Measurements from ENCODE around the gene CDK5R2.

CDK5R2 gene

DNA sequence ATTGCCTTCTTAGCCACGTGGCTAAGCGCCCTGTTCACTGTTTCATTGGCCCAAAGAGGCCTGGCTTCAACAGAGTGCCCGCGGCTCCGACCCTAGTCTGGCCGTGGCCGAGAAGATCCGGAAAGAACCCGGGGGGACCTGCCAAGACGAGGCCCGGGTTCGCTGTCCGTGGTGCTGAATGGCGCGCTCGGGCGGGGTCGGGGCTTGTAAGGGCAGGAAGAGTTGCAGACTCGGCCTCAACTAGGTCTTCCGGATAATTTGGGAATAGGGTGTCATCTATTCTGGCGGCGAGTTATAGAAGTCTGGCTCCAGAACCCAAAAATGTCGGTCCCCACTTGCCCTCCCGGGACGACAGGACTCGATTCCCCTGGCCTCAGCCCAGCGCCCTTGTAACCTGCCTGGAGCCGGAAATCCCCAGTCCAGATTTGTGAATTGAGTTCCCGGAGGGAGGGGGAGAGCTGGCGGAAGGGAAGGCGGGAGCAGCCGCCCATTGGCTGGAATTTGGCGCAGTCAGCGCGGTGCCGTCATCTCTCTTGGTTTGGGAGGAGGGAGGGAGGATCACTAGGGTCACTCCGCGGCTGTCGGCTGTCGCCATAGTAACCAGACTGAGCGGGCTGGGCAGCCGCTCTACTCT is 3.5 kb downstream of the CDK5R2 start:
- H3K4me3 ChIP-seq (ENCODE audit: low read depth, low read length) = no peak overlapping the region
- TF ChIP-seq, protein P1, sequence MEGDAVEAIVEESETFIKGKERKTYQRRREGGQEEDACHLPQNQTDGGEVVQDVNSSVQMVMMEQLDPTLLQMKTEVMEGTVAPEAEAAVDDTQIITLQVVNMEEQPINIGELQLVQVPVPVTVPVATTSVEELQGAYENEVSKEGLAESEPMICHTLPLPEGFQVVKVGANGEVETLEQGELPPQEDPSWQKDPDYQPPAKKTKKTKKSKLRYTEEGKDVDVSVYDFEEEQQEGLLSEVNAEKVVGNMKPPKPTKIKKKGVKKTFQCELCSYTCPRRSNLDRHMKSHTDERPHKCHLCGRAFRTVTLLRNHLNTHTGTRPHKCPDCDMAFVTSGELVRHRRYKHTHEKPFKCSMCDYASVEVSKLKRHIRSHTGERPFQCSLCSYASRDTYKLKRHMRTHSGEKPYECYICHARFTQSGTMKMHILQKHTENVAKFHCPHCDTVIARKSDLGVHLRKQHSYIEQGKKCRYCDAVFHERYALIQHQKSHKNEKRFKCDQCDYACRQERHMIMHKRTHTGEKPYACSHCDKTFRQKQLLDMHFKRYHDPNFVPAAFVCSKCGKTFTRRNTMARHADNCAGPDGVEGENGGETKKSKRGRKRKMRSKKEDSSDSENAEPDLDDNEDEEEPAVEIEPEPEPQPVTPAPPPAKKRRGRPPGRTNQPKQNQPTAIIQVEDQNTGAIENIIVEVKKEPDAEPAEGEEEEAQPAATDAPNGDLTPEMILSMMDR (IDR thresholded peaks at IDR 0.05; ENCODE audit: borderline replicate concordance, insufficient read depth, low read depth, low read length) = no peak

DNA sequence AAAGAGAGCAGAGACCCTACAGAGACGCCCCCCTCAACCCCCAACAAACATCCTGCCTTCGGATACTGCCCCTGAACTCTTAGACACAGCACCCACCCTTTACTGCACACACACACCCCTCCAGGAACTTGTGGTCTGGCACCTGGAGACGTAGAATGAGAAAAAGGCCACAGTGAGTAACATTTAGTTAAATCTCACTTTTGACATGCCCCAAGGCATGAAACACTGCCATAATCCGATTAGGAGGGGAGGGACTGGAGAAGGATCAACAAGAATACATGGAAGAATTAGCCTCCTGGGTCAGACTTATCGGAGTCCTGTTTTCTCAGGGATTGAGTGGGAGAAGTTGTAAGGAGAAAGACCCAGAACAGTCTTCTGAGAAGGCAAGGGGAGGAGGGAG is 4.1 kb downstream of the CDK5R2 start:
- TF ChIP-seq, protein P1 (IDR thresholded peaks at IDR 0.05; ENCODE audit: borderline replicate concordance, insufficient read depth, low read depth, low read length) = no peak
- H3K4me3 ChIP-seq (ENCODE audit: low read depth, low read length) = no peak overlapping the region

DNA sequence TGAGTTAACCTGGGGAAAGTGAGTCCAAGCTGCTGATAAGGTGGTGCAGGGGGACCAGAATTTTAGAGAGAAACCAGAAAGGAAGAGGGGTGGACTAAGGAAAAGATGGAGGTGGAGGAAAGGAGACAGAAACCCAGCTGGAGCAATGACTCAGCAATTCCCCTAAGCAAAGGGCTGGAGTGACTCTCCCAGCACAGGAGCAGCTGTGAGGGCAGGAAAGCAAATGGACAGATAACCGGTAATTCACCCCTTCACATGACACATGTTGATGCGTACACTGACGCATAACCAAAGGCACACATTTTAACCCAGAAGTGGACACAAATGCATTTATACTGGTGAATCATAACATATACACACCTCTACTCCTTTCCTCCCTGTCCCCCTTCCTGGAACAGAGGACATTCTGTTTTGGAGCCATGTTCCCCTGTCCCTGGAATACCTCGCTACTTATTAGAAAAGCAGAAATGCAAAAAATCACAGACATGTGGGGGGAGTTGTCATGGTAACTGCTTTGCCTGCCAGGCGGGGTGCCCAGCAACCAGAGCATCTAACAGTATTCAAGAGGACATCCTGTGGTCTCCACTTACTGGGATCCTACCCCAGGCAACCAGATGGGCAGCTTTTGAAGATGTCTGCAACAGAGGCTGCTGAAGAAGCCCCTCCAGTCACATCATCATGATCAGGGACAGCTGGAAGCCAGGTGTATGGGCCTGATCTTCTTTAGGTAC is 4.7 kb downstream of the CDK5R2 start:
- H3K4me3 ChIP-seq (ENCODE audit: low read depth, low read length) = no peak overlapping the region
- TF ChIP-seq, protein P1 (IDR thresholded peaks at IDR 0.05; ENCODE audit: borderline replicate concordance, insufficient read depth, low read depth, low read length) = no peak

DNA sequence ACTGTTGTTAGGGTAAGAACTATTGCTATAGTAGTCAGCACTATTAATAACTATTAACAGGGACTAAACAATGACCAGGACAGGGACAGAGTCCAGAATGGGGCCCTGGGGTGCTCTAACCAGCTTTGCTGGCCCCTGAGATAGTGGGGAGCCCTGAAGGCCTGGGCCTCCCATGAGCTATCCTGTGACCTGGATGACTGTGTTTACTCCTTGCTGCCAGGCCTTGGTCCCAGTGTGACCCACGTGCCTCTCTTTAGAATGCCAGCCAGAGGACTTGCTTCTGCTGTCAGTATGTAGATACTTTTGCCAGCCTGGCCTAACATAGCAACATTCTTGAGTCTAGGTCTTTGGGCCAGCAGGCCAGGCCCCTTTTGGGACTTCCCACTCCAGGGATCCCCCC is 11.4 kb downstream of the CDK5R2 start:
- H3K4me3 ChIP-seq (ENCODE audit: low read depth, low read length) = no peak overlapping the region
- TF ChIP-seq, protein P1 (IDR thresholded peaks at IDR 0.05; ENCODE audit: borderline replicate concordance, insufficient read depth, low read depth, low read length) = no peak

DNA sequence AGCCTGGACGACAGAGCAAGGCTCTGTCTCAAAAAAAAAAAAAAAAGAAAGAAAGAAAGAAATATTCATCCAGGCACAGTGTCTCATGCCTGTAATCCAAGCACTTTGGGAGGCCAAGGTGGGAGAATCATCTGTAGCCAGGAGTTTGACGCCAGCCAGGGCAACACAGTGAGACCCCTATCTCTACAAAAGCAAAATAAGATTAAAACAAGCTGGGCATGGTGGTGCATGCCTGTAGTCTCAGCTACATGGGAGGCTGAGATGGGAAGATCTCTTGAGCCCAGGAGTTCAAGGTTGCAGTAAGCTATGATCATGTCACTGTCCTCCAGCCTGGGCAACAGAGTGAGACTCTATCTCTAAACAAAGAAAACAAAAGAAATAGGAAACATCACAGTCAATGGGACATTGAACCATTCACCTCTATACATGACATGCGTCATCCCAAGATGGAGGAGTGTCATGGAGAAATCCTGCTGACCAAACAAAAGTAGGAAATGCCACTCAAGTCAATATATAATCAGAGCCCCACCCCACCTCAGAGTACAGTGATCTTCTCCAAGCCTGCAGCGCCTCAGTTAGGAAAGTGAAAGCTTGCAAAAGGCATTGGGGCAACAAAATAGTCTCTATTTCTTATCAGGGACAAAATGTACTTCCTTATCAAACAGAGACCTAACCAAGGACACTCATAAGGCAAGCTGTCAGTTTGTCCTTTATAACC is 15.8 kb downstream of the CDK5R2 start:
- H3K4me3 ChIP-seq (ENCODE audit: low read depth, low read length) = no peak overlapping the region
- TF ChIP-seq, protein P1 (IDR thresholded peaks at IDR 0.05; ENCODE audit: borderline replicate concordance, insufficient read depth, low read depth, low read length) = no peak

DNA sequence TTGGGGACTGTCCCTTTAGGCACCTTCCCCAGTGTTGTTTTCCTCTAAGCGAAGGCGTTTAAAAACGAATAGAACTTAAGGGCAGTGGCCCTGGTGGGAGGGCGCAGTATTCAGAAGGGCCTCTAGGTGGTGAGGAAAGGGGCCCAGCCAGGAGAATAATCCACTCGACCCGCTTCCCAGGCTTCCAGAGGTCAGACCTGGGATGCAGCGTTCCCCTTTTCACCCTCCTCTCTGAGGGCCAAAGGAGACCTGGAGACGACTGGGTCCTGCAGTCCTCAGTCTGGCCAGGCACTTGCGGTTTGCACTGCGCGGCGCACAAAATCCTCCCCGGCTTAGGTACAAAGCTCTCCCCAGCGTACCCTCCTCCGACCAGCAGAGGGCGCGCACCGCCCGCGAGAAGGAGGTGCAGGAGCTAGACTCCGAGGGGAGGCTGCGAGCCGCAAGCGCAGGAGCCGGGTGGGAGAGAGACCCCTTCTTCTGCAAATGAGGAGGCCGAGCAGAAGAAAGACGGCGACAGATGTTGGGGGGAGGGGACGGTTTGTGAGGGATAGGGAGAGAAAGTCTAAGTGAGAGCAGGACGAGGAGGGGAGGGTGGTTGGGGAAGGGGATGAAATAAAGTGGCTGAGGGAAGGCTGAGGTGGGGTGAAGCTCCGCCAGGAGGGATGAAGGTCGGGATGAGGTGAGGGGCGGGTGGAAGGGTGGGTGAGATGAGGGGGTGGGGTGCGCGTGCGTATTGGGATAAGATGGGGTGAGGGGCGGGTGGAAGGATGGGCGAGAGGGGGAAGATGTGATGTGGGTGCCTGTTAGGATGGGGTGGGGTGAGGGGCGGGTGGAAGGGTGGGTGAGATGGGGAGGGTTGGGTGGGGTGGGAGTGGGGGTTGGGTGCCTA is 20.6 kb downstream of the CDK5R2 start:
- TF ChIP-seq, protein P1 (IDR thresholded peaks at IDR 0.05; ENCODE audit: borderline replicate concordance, insufficient read depth, low read depth, low read length) = peak; percentile 92
- peak overlapping the region; percentile 31 for H3K4me3 ChIP-seq (ENCODE audit: low read depth, low read length)

Data from GM12875 (cell line).